CD14-positive monocyte (primary cell): ENCODE results near the gene ACTL6B. TPM values are rescaled to one million over a fixed set of nuclear protein-coding genes. Genes with fewer than 3 reads are reported as not detected.

Experiments
- DNase-seq, 3 donors: peaks; one replicate each; pipeline ENCODE4 v3.0.0-alpha.2; 2011 to 2022
- H2AFZ ChIP-seq: 2 replicates; pipeline ENCODE4 v1.6.0; 2012; ENCODE audit warnings: mild to moderate bottlenecking, low read depth, low read length, inconsistent platforms; ENCODE audit not compliant: insufficient read depth, poor library complexity, severe bottlenecking
- H3K27ac ChIP-seq, 2 donors: 1 replicate in 1 of 2; 2 replicates in 1 of 2; pipeline ENCODE4 v1.5.1; 2012 to 2013; ENCODE audit warnings: low read length in 2 of 2, control low read depth in 1 of 2, inconsistent platforms in 1 of 2, low read depth in 1 of 2, mild to moderate bottlenecking in 1 of 2
- H3K27me3 ChIP-seq, 2 donors: one replicate each; pipeline versions ENCODE4 v1.6.0 to v1.6.1; 2011 to 2013; ENCODE audit warnings: low read length in 2 of 2; ENCODE audit not compliant: control insufficient read depth in 2 of 2, insufficient read depth in 2 of 2
- H3K36me3 ChIP-seq, 2 donors: replicated peaks in 1 of 2; 1 replicate in 1 of 2; 2 replicates in 1 of 2; pipeline versions ENCODE4 v1.5.1 to v1.6.1; 2012 to 2013; ENCODE audit warnings: low read length in 2 of 2, control low read depth in 1 of 2, inconsistent platforms in 1 of 2, mild to moderate bottlenecking in 1 of 2; ENCODE audit not compliant: insufficient read depth in 2 of 2, control insufficient read depth in 1 of 2
- H3K4me1 ChIP-seq, 2 donors: 1 replicate in 1 of 2; 2 replicates in 1 of 2; pipeline versions ENCODE4 v1.5.1 to v1.6.1; 2012 to 2013; ENCODE audit warnings: low read length in 2 of 2, control low read depth in 1 of 2, inconsistent platforms in 1 of 2, mild to moderate bottlenecking in 1 of 2, moderate library complexity in 1 of 2; ENCODE audit not compliant: insufficient read depth in 2 of 2, control insufficient read depth in 1 of 2
- H3K4me2 ChIP-seq: replicated peaks from 2 replicates; pipeline ENCODE3; 2012; ENCODE audit warnings: low read length, moderate library complexity, mild to moderate bottlenecking; ENCODE audit not compliant: poor library complexity, severe bottlenecking; ENCODE audit errors: extremely low read depth
- H3K4me3 ChIP-seq, 3 experiments: fragments of 200-600 bp in 1 of 3; sonication (generic) in 1 of 3; replicated peaks in 1 of 3; 1 replicate in 2 of 3; 2 replicates in 1 of 3; pipeline ENCODE4 v1.5.1; 2011 to 2013; ENCODE audit warnings: low read length in 3 of 3, mild to moderate bottlenecking in 3 of 3, control low read depth in 2 of 3, low read depth in 2 of 3, inconsistent platforms in 1 of 3, moderate library complexity in 1 of 3
- H3K79me2 ChIP-seq: 2 replicates; pipeline ENCODE4 v1.6.0; 2012; ENCODE audit warnings: mild to moderate bottlenecking, control low read depth, inconsistent platforms, low read length, moderate library complexity; ENCODE audit not compliant: insufficient read depth
- H3K9ac ChIP-seq: 2 replicates; pipeline ENCODE4 v1.6.0; 2017; ENCODE audit warnings: low read length, mild to moderate bottlenecking; ENCODE audit not compliant: insufficient read depth, poor library complexity, severe bottlenecking
- H3K9me3 ChIP-seq, 2 donors: replicated peaks in 1 of 2; 1 replicate in 1 of 2; 2 replicates in 1 of 2; pipeline versions ENCODE4 v1.5.1 to v1.6.1; 2012 to 2013; ENCODE audit warnings: low read length in 2 of 2, control low read depth in 1 of 2; ENCODE audit not compliant: control insufficient read depth in 1 of 2, insufficient read depth in 1 of 2
- H4K20me1 ChIP-seq: 2 replicates; pipeline ENCODE4 v1.6.0; 2012; ENCODE audit warnings: mild to moderate bottlenecking, low read length, control low read depth, moderate library complexity; ENCODE audit not compliant: insufficient read depth
- H3K27ac Mint-ChIP-seq, 7 donors: one replicate each; pipeline ENCODE4 v1.8.0; 2020; ENCODE audit warnings: mild to moderate bottlenecking in 7 of 7, mixed read lengths in 7 of 7, moderate library complexity in 6 of 7, inconsistent platforms in 2 of 7
- H3K27me3 Mint-ChIP-seq, 3 donors: one replicate each; pipeline ENCODE4 v1.8.0; 2021 to 2022; ENCODE audit warnings: low read depth in 3 of 3, mild to moderate bottlenecking in 3 of 3, mixed read lengths in 3 of 3, moderate library complexity in 3 of 3, inconsistent platforms in 1 of 3
- H3K36me3 Mint-ChIP-seq, 2 donors: one replicate each; pipeline ENCODE4 v1.8.0; 2020; ENCODE audit warnings: mixed read lengths in 2 of 2, inconsistent platforms in 1 of 2, mild to moderate bottlenecking in 1 of 2
- H3K4me1 Mint-ChIP-seq: one replicate; pipeline ENCODE4 v1.8.0; 2020; ENCODE audit warnings: mild to moderate bottlenecking, mixed read lengths
- H3K4me3 Mint-ChIP-seq, 2 donors: one replicate each; pipeline ENCODE4 v1.8.0; 2020; ENCODE audit warnings: mild to moderate bottlenecking in 2 of 2, mixed read lengths in 2 of 2, moderate library complexity in 1 of 2
- H3K9me3 Mint-ChIP-seq, 7 donors: one replicate each; pipeline ENCODE4 v1.8.0; 2020 to 2022; ENCODE audit warnings: mixed read lengths in 7 of 7, mild to moderate bottlenecking in 6 of 7, moderate library complexity in 6 of 7, inconsistent platforms in 2 of 7
- WGBS: methylation state at CpG from one replicate; pipeline ENCODE4 v1.1.5; 2013; ENCODE audit warnings: missing lambda C conversion rate; ENCODE audit not compliant: insufficient coverage; 5-methylcytosine and 5-hydroxymethylcytosine counted together
- intact Hi-C, 2 donors: fragments of 100-400 bp; cut with micrococcal nuclease; formaldehyde crosslinking; loops; one replicate each; pipeline versions ENCODE4 v1.15.0 to v1.15.1; 2023
- polyA plus RNA-seq, 3 donors: library from polyadenylated mRNA; depleted of rRNA in 1 of 3; unstranded in 2 of 3; stranded (reverse) in 1 of 3; fragments of 300-500 nt in 2 of 3; fragments of >200 nt in 1 of 3; fragmentation: Illumina TruSeq in 2 of 3; gene quantifications; 1 replicate in 2 of 3; 2 replicates in 1 of 3; pipeline ENCODE4 v1.2.3, GENCODE V29; 2012 to 2021
- TF ChIP-seq, protein P1 (sequence below): fragments of 200-600 bp; IDR thresholded peaks from one replicate; pipeline ENCODE4 v1.8.0; 2022; ENCODE audit warnings: antibody characterized with exemption, mild to moderate bottlenecking

ACTL6B gene
- polyA plus RNA-seq, 3 donors = not detected

DNA sequence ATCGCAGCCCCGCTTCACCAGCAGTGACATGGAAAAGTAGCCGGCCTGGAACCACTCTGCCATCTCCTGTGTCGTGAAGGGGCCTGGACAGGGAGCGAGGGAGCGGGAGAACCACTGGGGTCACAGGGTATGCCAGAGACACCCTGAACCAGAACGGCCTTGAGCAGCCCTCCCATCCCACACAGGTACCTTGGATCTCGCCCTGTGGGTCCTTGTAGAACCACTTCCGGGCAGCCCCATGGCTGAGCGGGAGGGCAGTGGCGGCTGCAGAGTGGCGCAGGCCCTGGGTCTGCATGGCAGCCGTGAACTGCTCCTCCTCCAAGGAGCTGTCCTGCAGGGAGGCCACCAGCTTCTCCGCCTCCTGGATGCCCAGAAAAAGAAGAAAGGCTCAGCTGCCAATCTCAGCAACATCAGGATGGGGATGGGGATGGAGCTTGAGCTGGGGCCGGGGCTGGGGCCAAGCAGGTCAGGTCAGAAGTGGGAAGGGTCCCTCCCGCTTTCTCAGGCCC lies 28.3 kb upstream of the ACTL6B start:
- no peaks in the 10 kb centered on the region for H3K27me3 Mint-ChIP-seq
- Histone ChIP-seq H3K4me2 (no peak overlapping the region), H2AFZ (no peak overlapping the region), H3K27me3 (no peaks in the 10 kb centered on the region), H3K9me3 (no peaks in the 10 kb centered on the region), H3K4me3 (no peak overlapping the region), H3K4me1 (peaks cover 13 to 15% of the 10 kb centered on the region in 2 donors), H3K27ac (no peak overlapping the region), H4K20me1 (peaks cover 99% of the 10 kb centered on the region), H3K9ac (no peak overlapping the region), H3K79me2 (peaks cover 19% of the 10 kb centered on the region), H3K36me3 (peaks cover 85 to 88% of the 10 kb centered on the region in 2 donors)
- H3K4me3 Mint-ChIP-seq = no peak overlapping the region
- H3K9me3 Mint-ChIP-seq = peaks cover 0 to 1% (median 0%) of the 10 kb centered on the region in 7 donors
- TF ChIP-seq, protein P1, sequence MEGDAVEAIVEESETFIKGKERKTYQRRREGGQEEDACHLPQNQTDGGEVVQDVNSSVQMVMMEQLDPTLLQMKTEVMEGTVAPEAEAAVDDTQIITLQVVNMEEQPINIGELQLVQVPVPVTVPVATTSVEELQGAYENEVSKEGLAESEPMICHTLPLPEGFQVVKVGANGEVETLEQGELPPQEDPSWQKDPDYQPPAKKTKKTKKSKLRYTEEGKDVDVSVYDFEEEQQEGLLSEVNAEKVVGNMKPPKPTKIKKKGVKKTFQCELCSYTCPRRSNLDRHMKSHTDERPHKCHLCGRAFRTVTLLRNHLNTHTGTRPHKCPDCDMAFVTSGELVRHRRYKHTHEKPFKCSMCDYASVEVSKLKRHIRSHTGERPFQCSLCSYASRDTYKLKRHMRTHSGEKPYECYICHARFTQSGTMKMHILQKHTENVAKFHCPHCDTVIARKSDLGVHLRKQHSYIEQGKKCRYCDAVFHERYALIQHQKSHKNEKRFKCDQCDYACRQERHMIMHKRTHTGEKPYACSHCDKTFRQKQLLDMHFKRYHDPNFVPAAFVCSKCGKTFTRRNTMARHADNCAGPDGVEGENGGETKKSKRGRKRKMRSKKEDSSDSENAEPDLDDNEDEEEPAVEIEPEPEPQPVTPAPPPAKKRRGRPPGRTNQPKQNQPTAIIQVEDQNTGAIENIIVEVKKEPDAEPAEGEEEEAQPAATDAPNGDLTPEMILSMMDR = no peak
- H3K27ac Mint-ChIP-seq = no peak overlapping the region
- intact Hi-C loops = no loop called here
- DNase-seq = no peak
- peaks cover 48 to 88% of the 10 kb centered on the region in 2 donors for H3K36me3 Mint-ChIP-seq
- WGBS = 96% methylated on average over 13 of the region's 16 CpGs
- H3K4me1 Mint-ChIP-seq = peaks cover 13% of the 10 kb centered on the region

DNA sequence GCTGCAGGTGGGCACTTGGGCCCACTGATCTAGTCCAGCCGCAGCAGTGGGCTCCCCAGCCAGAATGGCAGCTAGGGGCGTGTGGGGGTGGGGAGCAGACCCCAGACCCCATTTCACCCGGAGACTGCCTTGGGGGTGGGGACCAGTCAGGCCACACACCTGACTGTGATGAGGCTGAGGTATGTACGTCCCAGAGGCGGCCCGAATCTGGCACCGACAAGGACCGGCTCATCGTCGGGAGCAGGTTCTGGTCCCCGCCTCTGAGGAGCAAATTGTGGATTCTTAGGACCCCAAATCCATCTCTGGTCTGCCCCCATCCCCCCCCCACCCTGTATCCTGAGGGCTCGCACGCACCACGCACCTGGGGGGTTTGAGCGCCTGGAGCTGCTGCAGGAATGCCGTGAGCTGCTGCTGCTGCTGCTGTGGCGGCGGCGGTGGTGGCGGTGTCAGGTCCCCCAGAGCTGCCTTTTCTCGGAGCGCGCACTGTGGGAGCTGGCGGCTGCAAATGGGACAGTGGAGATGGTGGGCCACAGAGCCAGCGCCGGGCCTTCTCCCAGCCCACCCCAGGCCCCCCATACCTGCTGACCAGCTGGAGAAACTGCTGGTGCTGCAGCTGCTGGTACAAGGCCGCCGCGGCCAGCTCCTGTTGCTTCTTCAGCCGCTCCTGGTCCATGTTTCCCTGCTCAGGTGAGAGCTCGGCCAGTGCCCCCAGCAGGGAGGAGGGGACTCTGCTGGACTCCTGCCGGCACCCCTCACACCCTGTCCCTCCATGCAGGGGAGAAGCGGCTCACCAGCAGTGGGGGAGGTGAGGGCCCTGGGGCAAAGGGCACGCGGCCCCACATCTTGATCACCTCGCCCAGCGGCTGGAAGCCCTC lies 27.6 kb upstream of the ACTL6B start:
- intact Hi-C loops = no loop called here
- no peak overlapping the region for H3K4me3 Mint-ChIP-seq
- Histone ChIP-seq H3K27ac (no peak overlapping the region), H3K4me1 (peaks cover 20 to 22% of the 10 kb centered on the region in 2 donors), H3K27me3 (no peaks in the 10 kb centered on the region), H3K4me2 (no peak overlapping the region), H3K4me3 (no peak overlapping the region), H3K79me2 (peaks cover 12% of the 10 kb centered on the region), H3K9me3 (no peaks in the 10 kb centered on the region), H4K20me1 (peaks cover 99% of the 10 kb centered on the region), H3K36me3 (peaks cover 87 to 88% of the 10 kb centered on the region in 2 donors), H2AFZ (no peak overlapping the region), H3K9ac (no peak overlapping the region)
- WGBS = 95% methylated on average over 26 of the region's 37 CpGs
- H3K9me3 Mint-ChIP-seq = peaks cover 0 to 1% (median 0%) of the 10 kb centered on the region in 7 donors
- H3K27ac Mint-ChIP-seq = no peak overlapping the region
- no peak for DNase-seq
- TF ChIP-seq, protein P1 = no peak
- H3K27me3 Mint-ChIP-seq = no peaks in the 10 kb centered on the region
- H3K4me1 Mint-ChIP-seq = peaks cover 19% of the 10 kb centered on the region
- H3K36me3 Mint-ChIP-seq = peaks cover 47 to 88% of the 10 kb centered on the region in 2 donors
